ENCODE measurements around the gene TUBGCP6. TPM values are rescaled to one million over a fixed set of nuclear protein-coding genes. Genes with fewer than 3 reads are reported as not detected.

TUBGCP6 gene
- total RNA-seq, 2 donors from 2014 or later, result 56.3 to 117 TPM

DNA sequence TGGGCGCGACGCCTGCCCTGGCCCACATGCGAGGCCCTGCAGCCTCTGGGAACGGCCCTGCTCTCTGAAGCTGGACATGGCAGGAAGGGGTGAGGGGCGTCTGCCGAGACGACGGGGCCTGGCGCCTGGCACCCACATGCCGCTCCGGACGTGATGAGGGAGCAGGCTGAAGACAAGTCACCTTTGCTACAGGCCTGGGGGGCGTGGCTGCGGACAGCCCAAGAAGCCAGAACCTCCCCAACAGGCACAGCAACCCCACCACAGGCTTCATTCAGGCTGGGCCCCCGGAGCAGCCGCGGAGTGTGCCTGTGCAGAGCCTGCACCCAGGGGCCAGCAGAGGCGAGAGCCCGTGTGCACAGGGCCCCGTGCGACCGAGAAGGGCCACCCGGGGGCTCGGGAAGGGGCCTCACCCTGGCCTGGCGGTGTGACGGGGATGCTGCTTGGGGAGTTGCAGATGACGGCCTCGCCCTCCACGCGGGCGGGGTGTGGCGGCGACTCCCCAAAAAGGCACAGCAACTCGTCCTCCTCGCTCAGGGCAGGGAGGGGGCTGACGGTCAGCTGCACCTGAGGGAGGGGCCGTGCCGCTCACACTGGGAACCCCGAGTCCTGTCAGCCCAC lies 42.0 kb upstream of the TUBGCP6 start:
- H3K4me3 ChIP-seq, result no peak overlapping the region
- 84% methylated on average over 16 of the region's 40 CpGs for WGBS
- no peak overlapping the region for H3K27ac ChIP-seq
- no peak for DNase-seq (ENCODE audit: low spot score)
- H3K27me3 ChIP-seq (replicated peaks; ENCODE audit: insufficient read depth), result no peaks in the 10 kb centered on the region
- H3K4me1 ChIP-seq (replicated peaks), result peaks cover 10% of the 10 kb centered on the region
- no peaks in the 10 kb centered on the region for H3K9me3 ChIP-seq
- TF ChIP-seq CTCF (IDR thresholded peaks at IDR 0.05) (no peak), POLR2A (IDR thresholded peaks at IDR 0.05) (no peak), POLR2AphosphoS5 (IDR thresholded peaks at IDR 0.05) (no peak)
- intact Hi-C loops (cut with DNase I), result no loop called here
- peaks cover 18 to 57% of the 10 kb centered on the region in 2 donors for H3K36me3 ChIP-seq

DNA sequence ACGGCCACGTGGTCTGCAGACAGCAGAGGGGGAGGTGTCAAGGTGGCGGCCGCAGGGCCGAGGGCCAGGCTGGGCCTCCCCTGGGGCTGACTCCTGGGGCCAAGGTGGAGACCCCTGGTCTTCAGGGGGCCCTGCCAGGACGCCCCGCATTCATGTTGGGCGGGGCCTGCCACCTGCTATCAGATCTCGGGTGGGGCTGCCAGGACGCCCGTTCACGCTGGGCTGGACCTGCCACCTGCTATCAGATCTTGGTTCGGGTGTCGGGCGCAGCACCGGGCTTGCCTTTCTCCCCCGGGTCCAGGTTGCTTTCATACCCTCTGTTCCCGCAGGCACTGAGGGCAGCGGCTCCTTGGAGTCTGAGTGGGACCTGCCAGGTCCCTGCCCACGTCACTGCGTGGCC lies 41.5 kb upstream of the TUBGCP6 start:
- peaks cover 14% of the 10 kb centered on the region for H3K4me1 ChIP-seq (replicated peaks)
- intact Hi-C loops (cut with DNase I), result no loop called here
- no peak overlapping the region for H3K4me3 ChIP-seq
- no peaks in the 10 kb centered on the region for H3K9me3 ChIP-seq
- 79% methylated on average over 20 of the region's 21 CpGs for WGBS
- peaks cover 23 to 58% of the 10 kb centered on the region in 2 donors for H3K36me3 ChIP-seq
- no peak for TF ChIP-seq POLR2AphosphoS5 (IDR thresholded peaks at IDR 0.05)
- TF ChIP-seq CTCF (IDR thresholded peaks at IDR 0.05), result no peak
- TF ChIP-seq POLR2A (IDR thresholded peaks at IDR 0.05), result no peak
- H3K27ac ChIP-seq, result no peak overlapping the region
- no peak for DNase-seq (ENCODE audit: low spot score)
- H3K27me3 ChIP-seq (replicated peaks; ENCODE audit: insufficient read depth), result no peaks in the 10 kb centered on the region

DNA sequence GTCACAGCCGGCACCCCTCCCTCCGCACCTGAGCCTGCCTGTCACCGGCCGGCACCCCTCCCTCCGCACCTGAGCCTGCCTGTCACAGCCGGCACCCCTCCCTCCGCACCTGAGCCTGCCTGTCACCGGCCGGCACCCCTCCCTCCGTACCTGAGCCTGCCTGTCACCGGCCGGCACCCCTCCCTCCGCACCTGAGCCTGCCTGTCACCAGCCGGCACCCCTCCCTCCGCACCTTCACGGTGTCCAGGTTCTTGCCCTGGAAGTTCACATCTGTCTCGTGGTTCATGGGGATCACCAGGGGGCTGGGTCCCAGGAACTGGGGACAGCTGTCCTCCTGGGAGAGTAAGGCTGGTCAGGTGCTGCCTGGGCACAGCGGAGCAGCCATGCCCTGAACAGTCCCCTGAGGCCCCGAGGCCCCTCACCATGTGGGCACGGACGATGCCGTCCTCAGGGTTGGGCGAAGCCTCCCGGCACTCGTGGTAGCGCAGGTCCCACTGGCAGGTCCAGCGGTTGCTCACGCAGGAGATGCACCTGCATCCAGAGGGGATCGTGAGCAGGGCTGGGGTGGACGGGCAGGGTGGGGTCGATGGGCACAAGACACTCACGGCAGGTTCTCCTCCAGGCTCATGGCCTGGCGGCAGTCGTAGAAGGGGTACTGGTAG lies 40.9 kb upstream of the TUBGCP6 start:
- no peak overlapping the region for H3K27ac ChIP-seq
- H3K36me3 ChIP-seq, result peaks cover 27 to 64% of the 10 kb centered on the region in 2 donors
- no peak for DNase-seq (ENCODE audit: low spot score)
- H3K4me1 ChIP-seq (replicated peaks), result peaks cover 14% of the 10 kb centered on the region
- intact Hi-C loops (cut with DNase I), result no loop called here
- TF ChIP-seq CTCF (IDR thresholded peaks at IDR 0.05) (no peak), POLR2AphosphoS5 (IDR thresholded peaks at IDR 0.05) (no peak), POLR2A (IDR thresholded peaks at IDR 0.05) (no peak)
- no peaks in the 10 kb centered on the region for H3K9me3 ChIP-seq
- 88% methylated on average over 30 of the region's 34 CpGs for WGBS
- H3K27me3 ChIP-seq (replicated peaks; ENCODE audit: insufficient read depth), result no peaks in the 10 kb centered on the region
- no peak overlapping the region for H3K4me3 ChIP-seq

DNA sequence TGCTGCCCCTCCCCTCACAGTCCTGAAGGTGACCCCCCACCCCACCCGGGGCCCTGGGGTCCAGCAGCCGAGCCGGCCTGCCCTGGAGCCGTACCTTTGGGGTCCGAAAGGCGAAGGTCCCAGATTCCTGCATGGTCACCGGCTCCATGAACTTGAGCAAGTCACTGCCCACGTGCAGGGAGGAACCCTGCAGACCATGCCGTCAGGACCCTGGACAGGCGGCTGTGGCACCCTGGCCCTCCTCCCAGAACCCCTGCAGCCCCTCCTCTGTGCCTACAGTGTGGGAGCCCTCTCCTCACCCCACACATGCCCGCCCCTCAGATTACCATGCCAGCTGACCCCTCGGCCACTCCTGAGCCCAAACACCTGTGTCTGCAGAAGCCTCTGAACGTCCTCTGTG lies 39.7 kb upstream of the TUBGCP6 start:
- no peak for TF ChIP-seq CTCF (IDR thresholded peaks at IDR 0.05)
- TF ChIP-seq POLR2AphosphoS5 (IDR thresholded peaks at IDR 0.05), result no peak
- TF ChIP-seq POLR2A (IDR thresholded peaks at IDR 0.05), result no peak
- Histone ChIP-seq H3K9me3 (no peaks in the 10 kb centered on the region), H3K4me1 (replicated peaks) (peaks cover 14% of the 10 kb centered on the region), H3K27ac (no peak overlapping the region), H3K36me3 (peaks cover 37 to 68% of the 10 kb centered on the region in 2 donors), H3K4me3 (no peak overlapping the region), H3K27me3 (replicated peaks; ENCODE audit: insufficient read depth) (no peaks in the 10 kb centered on the region)
- intact Hi-C loops (cut with DNase I), result no loop called here
- DNase-seq (ENCODE audit: low spot score), result no peak
- WGBS, result 80% methylated on average over 12 of the region's 13 CpGs

DNA sequence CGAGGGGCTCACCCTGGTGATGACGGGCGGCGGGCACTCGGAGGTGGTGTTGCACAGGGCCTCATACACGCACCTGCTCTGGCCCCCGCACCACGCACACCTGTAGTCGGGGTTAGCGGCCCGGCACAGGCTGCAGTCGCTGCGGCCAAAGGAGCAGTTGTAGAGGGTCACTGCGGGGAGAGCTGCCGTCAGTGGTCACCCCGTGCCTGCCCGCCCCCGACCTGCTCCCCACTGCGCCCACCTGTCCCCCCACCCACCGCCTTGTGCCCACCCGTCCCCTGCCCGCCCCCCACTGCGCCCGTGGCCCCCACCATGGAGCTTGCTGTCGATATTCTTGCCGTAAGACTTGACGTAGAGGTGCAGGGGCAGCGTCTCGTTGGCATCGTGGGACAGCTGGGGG lies 39.0 kb upstream of the TUBGCP6 start:
- 86% methylated on average over 30 of the region's 30 CpGs for WGBS
- TF ChIP-seq POLR2AphosphoS5 (IDR thresholded peaks at IDR 0.05) (no peak), POLR2A (IDR thresholded peaks at IDR 0.05) (no peak), CTCF (IDR thresholded peaks at IDR 0.05) (no peak)

More for the DNA sequence above, 39.0 kb upstream of the TUBGCP6 start:
- H3K4me1 ChIP-seq (replicated peaks), result peaks cover 14% of the 10 kb centered on the region
- H3K9me3 ChIP-seq, result no peaks in the 10 kb centered on the region
- peak overlapping the region in 1 of 2 donors; percentile 63 for H3K27ac ChIP-seq
- H3K27me3 ChIP-seq (replicated peaks; ENCODE audit: insufficient read depth), result no peaks in the 10 kb centered on the region
- intact Hi-C loops (cut with DNase I), result no loop called here
- DNase-seq (ENCODE audit: low spot score), result no peak
- peaks cover 33 to 65% of the 10 kb centered on the region in 2 donors for H3K36me3 ChIP-seq
- H3K4me3 ChIP-seq, result no peak overlapping the region

All from prostate gland (tissue), 2 donors.